IMR-90 (cell line): Measurements from ENCODE around the gene TLCD5. TPM values are rescaled to one million over a fixed set of nuclear protein-coding genes. Genes with fewer than 3 reads are reported as not detected.

Experiments used
- ATAC-seq: fragments of 200-7000 bp; cut with Tn5 transposase; 2 replicates; pipeline ENCODE4 v1.9.1; 2020; ENCODE audit warnings: low read depth, mild to moderate bottlenecking, moderate library complexity
- BruUV-seq: library from RNA; stranded (reverse); fragments of 400-500 nt; replicated peaks from 2 replicates; lab custom pipeline; 2021; lab: Mats Ljungman, UMichigan
- CTCF ChIA-PET: fragments of 300-600 bp; formaldehyde crosslinking; extraction: SDS; loops from one replicate; lab custom pipeline; 2021; ENCODE audit warnings: antibody characterized with exemption; lab: Yijun Ruan, JAX
- POLR2A ChIA-PET: fragments of 300-600 bp; sonication (Branson Sonifier 250); formaldehyde crosslinking; loops from one replicate; lab custom pipeline; 2022; ENCODE audit warnings: antibody characterized with exemption; ENCODE audit not compliant: unreplicated experiment; lab: Charles Lee
- DNase-seq: peaks from one replicate; pipeline ENCODE4 v3.0.0; 2013
- H2AFZ ChIP-seq: replicated peaks from 2 replicates; pipeline ENCODE3; 2013; ENCODE audit warnings: low read length, mild to moderate bottlenecking; ENCODE audit not compliant: poor library complexity
- H2AK5ac ChIP-seq: 2 replicates; pipeline ENCODE4 v1.6.1; 2013; ENCODE audit warnings: low read depth, low read length, inconsistent platforms
- H2AK9ac ChIP-seq: replicated peaks from 2 replicates; pipeline ENCODE3; 2013; ENCODE audit warnings: mild to moderate bottlenecking, low read depth, low read length, moderate library complexity; ENCODE audit not compliant: poor library complexity
- H2BK120ac ChIP-seq: 2 replicates; pipeline ENCODE4 v1.6.1; 2013; ENCODE audit warnings: low read depth, low read length, inconsistent platforms
- H2BK15ac ChIP-seq: 3 replicates; pipeline ENCODE4 v1.6.1; 2013; ENCODE audit warnings: low read depth, low read length, inconsistent platforms
- H2BK20ac ChIP-seq: 2 replicates; pipeline ENCODE4 v1.6.1; 2013; ENCODE audit warnings: low read depth, mild to moderate bottlenecking, inconsistent platforms, low read length, moderate library complexity
- H2BK5ac ChIP-seq: 2 replicates; pipeline ENCODE4 v1.6.1; 2013; ENCODE audit warnings: mild to moderate bottlenecking, low read depth, low read length, inconsistent platforms; ENCODE audit not compliant: poor library complexity, severe bottlenecking
- H3K14ac ChIP-seq: replicated peaks from 2 replicates; pipeline ENCODE4 v1.6.1; 2013; ENCODE audit warnings: low read depth, low read length, inconsistent platforms
- H3K18ac ChIP-seq: 2 replicates; pipeline ENCODE4 v1.6.1; 2013; ENCODE audit warnings: low read depth, low read length, control low read depth
- H3K23ac ChIP-seq: 2 replicates; pipeline ENCODE4 v1.6.1; 2013; ENCODE audit warnings: low read depth, low read length, inconsistent platforms
- H3K27ac ChIP-seq: 2 replicates; pipeline ENCODE4 v1.5.1; 2013; ENCODE audit warnings: mild to moderate bottlenecking, control low read depth, low read length; ENCODE audit not compliant: insufficient read depth
- H3K27me3 ChIP-seq: 2 replicates; pipeline ENCODE4 v1.6.1; 2013; ENCODE audit warnings: low read length; ENCODE audit not compliant: control insufficient read depth, insufficient read depth
- H3K36me3 ChIP-seq: 2 replicates; pipeline ENCODE4 v1.6.1; 2013; ENCODE audit warnings: low read length, mixed read lengths; ENCODE audit not compliant: control insufficient read depth, insufficient read depth
- H3K4ac ChIP-seq: 2 replicates; pipeline ENCODE4 v1.6.1; 2013; ENCODE audit warnings: low read depth, low read length, inconsistent platforms
- H3K4me1 ChIP-seq: 2 replicates; pipeline ENCODE4 v1.6.1; 2013; ENCODE audit warnings: low read length, mixed read lengths; ENCODE audit not compliant: control insufficient read depth, insufficient read depth
- H3K4me2 ChIP-seq: 2 replicates; pipeline ENCODE4 v1.6.1; 2013; ENCODE audit warnings: low read depth, mild to moderate bottlenecking, control low read depth, low read length, moderate library complexity
- H3K4me3 ChIP-seq: 2 replicates; pipeline ENCODE4 v1.5.1; 2013; ENCODE audit warnings: low read depth, mild to moderate bottlenecking, control low read depth, low read length, moderate library complexity; ENCODE audit not compliant: insufficient read depth
- H3K56ac ChIP-seq: 2 replicates; pipeline ENCODE4 v1.6.1; 2013; ENCODE audit warnings: low read length, inconsistent platforms; ENCODE audit not compliant: insufficient read depth; ENCODE audit errors: extremely low read depth
- H3K79me1 ChIP-seq, 2 experiments: 2 replicates each; pipeline ENCODE4 v1.6.1; 2013; ENCODE audit warnings: low read length in 2 of 2, inconsistent platforms in 1 of 2, low read depth in 1 of 2
- H3K9ac ChIP-seq: 2 replicates; pipeline ENCODE4 v1.6.1; 2013; ENCODE audit warnings: low read depth, low read length, control low read depth
- H3K9me1 ChIP-seq: 2 replicates; pipeline ENCODE4 v1.6.1; 2013; ENCODE audit warnings: low read length, inconsistent platforms; ENCODE audit not compliant: insufficient read depth
- H3K9me3 ChIP-seq: 2 replicates; pipeline ENCODE4 v1.6.1; 2013; ENCODE audit warnings: low read length; ENCODE audit not compliant: control insufficient read depth, insufficient read depth
- H4K20me1 ChIP-seq: 2 replicates; pipeline ENCODE4 v1.6.1; 2013; ENCODE audit warnings: low read length, inconsistent platforms; ENCODE audit not compliant: insufficient read depth
- H4K5ac ChIP-seq: 2 replicates; pipeline ENCODE4 v1.6.1; 2013; ENCODE audit warnings: mild to moderate bottlenecking, low read depth, low read length, control low read depth
- H4K8ac ChIP-seq, 2 experiments: 2 replicates each; pipeline ENCODE4 v1.6.1; 2013; ENCODE audit warnings: low read depth in 2 of 2, low read length in 2 of 2, control low read depth in 1 of 2, inconsistent platforms in 1 of 2
- H4K91ac ChIP-seq: 2 replicates; pipeline ENCODE4 v1.6.1; 2013; ENCODE audit warnings: low read depth, low read length, inconsistent platforms; ENCODE audit not compliant: insufficient read depth
- BHLHE40 ChIP-seq: fragments of 150-350 bp; IDR thresholded peaks from 2 replicates; pipeline ENCODE4 v1.6.1; 2016; ENCODE audit warnings: mild to moderate bottlenecking, low read depth, low read length
- CEBPB ChIP-seq: IDR thresholded peaks from 2 replicates; pipeline ENCODE4 v1.6.1; 2012; ENCODE audit warnings: low read depth, low read length, improper control_type of control experiment
- CHD1 ChIP-seq: IDR thresholded peaks from 2 replicates; pipeline ENCODE4 v1.6.1; 2012; ENCODE audit warnings: low read depth, low read length, improper control_type of control experiment
- FOS ChIP-seq: fragments of 150-350 bp; IDR thresholded peaks from 2 replicates; pipeline ENCODE4 v1.6.1; 2016; ENCODE audit warnings: low read depth, low read length
- MAZ ChIP-seq: IDR thresholded peaks from 2 replicates; pipeline ENCODE4 v1.6.1; 2012; ENCODE audit warnings: low read depth, mild to moderate bottlenecking, low read length, improper control_type of control experiment, moderate library complexity, borderline replicate concordance
- MXI1 ChIP-seq: IDR thresholded peaks from 2 replicates; pipeline ENCODE4 v1.6.1; 2012; ENCODE audit warnings: low read depth, mild to moderate bottlenecking, low read length, moderate library complexity, borderline replicate concordance
- NFE2L2 ChIP-seq: fragments of 150-350 bp; IDR thresholded peaks from 2 replicates; pipeline ENCODE4 v1.6.1; 2016; ENCODE audit warnings: low read depth, mild to moderate bottlenecking, low read length
- POLR2A ChIP-seq: IDR thresholded peaks from 2 replicates; pipeline ENCODE4 v1.6.1; 2012; ENCODE audit warnings: mild to moderate bottlenecking, low read depth, low read length
- RAD21 ChIP-seq: IDR thresholded peaks from 2 replicates; pipeline ENCODE4 v1.6.1; 2012; ENCODE audit warnings: low read length, improper control_type of control experiment
- RCOR1 ChIP-seq: IDR thresholded peaks from 2 replicates; pipeline ENCODE4 v1.6.1; 2012; ENCODE audit warnings: mild to moderate bottlenecking, low read length, improper control_type of control experiment; ENCODE audit not compliant: insufficient replicate concordance
- RFX5 ChIP-seq: IDR thresholded peaks from 2 replicates; pipeline ENCODE4 v1.8.0; 2012; ENCODE audit warnings: low read depth, mild to moderate bottlenecking, low read length, moderate library complexity
- SMC3 ChIP-seq: fragments of 150-350 bp; IDR thresholded peaks from 2 replicates; pipeline ENCODE4 v1.6.1; 2016; ENCODE audit warnings: low read depth, mild to moderate bottlenecking, antibody characterized with exemption, low read length, moderate library complexity
- WGBS, 2 experiments: methylation state at CpG; one replicate each; pipeline versions ENCODE4 v1.1.5 to v1.1.7; 2013; ENCODE audit warnings: missing lambda C conversion rate in 2 of 2; ENCODE audit not compliant: insufficient read length in 1 of 2; ENCODE audit errors: extremely low coverage in 2 of 2; 5-methylcytosine and 5-hydroxymethylcytosine counted together
- dilution Hi-C: fragments of 300-500 bp; cut with HindIII; formaldehyde crosslinking; loops from one replicate; pipeline ENCODE4 v1.14.3; 2018; ENCODE audit warnings: low sequenced_read_pairs; ENCODE audit not compliant: unreplicated experiment
- in situ Hi-C: fragments of 300-500 bp; cut with MboI; formaldehyde crosslinking; loops from 3 replicates; pipeline ENCODE4 v1.14.3; 2019; ENCODE audit warnings: low sequenced_read_pairs, inconsistent platforms, mixed read lengths
- intact Hi-C: fragments of 100-400 bp; cut with micrococcal nuclease; formaldehyde crosslinking; loops from 2 replicates; pipeline ENCODE4 v1.10.0; 2022
- polyA plus RNA-seq, 3 experiments: library from polyadenylated mRNA; depleted of rRNA; stranded (reverse); fragments of >200 nt; gene quantifications; 2 replicates each; pipeline ENCODE4 v1.2.3, GENCODE V29; 2012; ENCODE audit warnings: low replicate concordance in 1 of 3
- total RNA-seq: library from RNA; depleted of rRNA; stranded (reverse); fragments of >200 nt; gene quantifications from 2 replicates; pipeline ENCODE4 v1.2.3, GENCODE V29; 2012
- TF ChIP-seq, protein P1 (sequence below): fragments of 150-350 bp; IDR thresholded peaks from 2 replicates; pipeline ENCODE4 v1.6.1; 2016; ENCODE audit warnings: low read depth, mild to moderate bottlenecking, low read length, moderate library complexity, borderline replicate concordance
- TF ChIP-seq, protein P2 (sequence below): fragments of 150-350 bp; IDR thresholded peaks from 2 replicates; pipeline ENCODE4 v1.6.1; 2017; ENCODE audit warnings: mild to moderate bottlenecking, antibody characterized with exemption, low read length, low read depth
- TF ChIP-seq, protein P3 (sequence below): conservative IDR thresholded peaks from 2 replicates; pipeline ENCODE4 v1.5.1; 2012; ENCODE audit warnings: mild to moderate bottlenecking, low read depth, low read length, improper control_type of control experiment

The TLCD5 gene
- total and polyA plus RNA-seq, 2 of the 4 experiments (the other 2 are of a cell fraction), result 9.5 to 11.5 TPM

DNA sequence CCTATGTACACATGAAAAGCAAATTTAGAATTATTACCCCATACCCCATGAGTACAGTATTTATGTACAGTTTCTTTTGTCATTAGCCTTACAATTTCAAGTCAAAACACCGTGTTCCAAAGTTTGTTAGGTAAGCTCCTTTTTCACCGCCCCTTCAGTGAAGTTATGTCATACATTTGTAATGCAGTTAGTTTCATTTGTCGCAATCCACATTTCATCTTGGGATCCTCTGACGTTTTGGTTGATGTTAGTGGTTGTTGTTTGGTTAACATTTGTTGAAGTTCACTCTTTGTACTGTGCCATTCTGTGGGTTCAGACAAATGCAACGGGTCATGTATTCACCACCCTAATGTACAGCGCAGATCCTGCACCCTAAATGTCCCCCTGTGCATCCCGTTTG lies 56.3 kb downstream of the TLCD5 start:
- POLR2A ChIA-PET, result no interaction called here

More for the DNA sequence above, 56.3 kb downstream of the TLCD5 start:
- H3K4me2 ChIP-seq, result peak overlapping the region; percentile 9; the same call in 1 of the 2 replicates
- no peak overlapping the region for H4K8ac ChIP-seq
- H3K4ac ChIP-seq, result no peak overlapping the region
- no peak overlapping the region for H3K4me3 ChIP-seq
- no peak overlapping the region for H2BK20ac ChIP-seq
- peak overlapping the region; percentile 53; the same call in 1 of the 2 replicates for H3K14ac ChIP-seq
- no peak overlapping the region for H2AK5ac ChIP-seq
- no peaks in the 10 kb centered on the region for H3K27me3 ChIP-seq
- H3K23ac ChIP-seq, result no peak overlapping the region
- H3K9me3 ChIP-seq, result peaks cover 3% of the 10 kb centered on the region
- H3K9ac ChIP-seq, result no peak overlapping the region
- CTCF ChIA-PET, result no interaction called here
- no peak overlapping the region for H2BK15ac ChIP-seq
- BruUV-seq, result no TSS peak
- no peak overlapping the region for H2AK9ac ChIP-seq
- intact Hi-C loops, result no loop called here
- TF ChIP-seq FOS (no peak), MAZ (no peak), RFX5 (no peak), SMC3 (no peak), MXI1 (no peak), RAD21 (no peak), CEBPB (no peak), NFE2L2 (no peak), BHLHE40 (no peak), RCOR1 (no peak), CHD1 (no peak), POLR2A (no peak)
- TF ChIP-seq, protein P1, sequence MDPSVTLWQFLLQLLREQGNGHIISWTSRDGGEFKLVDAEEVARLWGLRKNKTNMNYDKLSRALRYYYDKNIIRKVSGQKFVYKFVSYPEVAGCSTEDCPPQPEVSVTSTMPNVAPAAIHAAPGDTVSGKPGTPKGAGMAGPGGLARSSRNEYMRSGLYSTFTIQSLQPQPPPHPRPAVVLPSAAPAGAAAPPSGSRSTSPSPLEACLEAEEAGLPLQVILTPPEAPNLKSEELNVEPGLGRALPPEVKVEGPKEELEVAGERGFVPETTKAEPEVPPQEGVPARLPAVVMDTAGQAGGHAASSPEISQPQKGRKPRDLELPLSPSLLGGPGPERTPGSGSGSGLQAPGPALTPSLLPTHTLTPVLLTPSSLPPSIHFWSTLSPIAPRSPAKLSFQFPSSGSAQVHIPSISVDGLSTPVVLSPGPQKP, result no peak
- TF ChIP-seq, protein P2, sequence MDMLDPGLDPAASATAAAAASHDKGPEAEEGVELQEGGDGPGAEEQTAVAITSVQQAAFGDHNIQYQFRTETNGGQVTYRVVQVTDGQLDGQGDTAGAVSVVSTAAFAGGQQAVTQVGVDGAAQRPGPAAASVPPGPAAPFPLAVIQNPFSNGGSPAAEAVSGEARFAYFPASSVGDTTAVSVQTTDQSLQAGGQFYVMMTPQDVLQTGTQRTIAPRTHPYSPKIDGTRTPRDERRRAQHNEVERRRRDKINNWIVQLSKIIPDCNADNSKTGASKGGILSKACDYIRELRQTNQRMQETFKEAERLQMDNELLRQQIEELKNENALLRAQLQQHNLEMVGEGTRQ, result no peak
- TF ChIP-seq, protein P3, sequence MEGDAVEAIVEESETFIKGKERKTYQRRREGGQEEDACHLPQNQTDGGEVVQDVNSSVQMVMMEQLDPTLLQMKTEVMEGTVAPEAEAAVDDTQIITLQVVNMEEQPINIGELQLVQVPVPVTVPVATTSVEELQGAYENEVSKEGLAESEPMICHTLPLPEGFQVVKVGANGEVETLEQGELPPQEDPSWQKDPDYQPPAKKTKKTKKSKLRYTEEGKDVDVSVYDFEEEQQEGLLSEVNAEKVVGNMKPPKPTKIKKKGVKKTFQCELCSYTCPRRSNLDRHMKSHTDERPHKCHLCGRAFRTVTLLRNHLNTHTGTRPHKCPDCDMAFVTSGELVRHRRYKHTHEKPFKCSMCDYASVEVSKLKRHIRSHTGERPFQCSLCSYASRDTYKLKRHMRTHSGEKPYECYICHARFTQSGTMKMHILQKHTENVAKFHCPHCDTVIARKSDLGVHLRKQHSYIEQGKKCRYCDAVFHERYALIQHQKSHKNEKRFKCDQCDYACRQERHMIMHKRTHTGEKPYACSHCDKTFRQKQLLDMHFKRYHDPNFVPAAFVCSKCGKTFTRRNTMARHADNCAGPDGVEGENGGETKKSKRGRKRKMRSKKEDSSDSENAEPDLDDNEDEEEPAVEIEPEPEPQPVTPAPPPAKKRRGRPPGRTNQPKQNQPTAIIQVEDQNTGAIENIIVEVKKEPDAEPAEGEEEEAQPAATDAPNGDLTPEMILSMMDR, result no peak
- H3K56ac ChIP-seq, result no peak overlapping the region
- in situ Hi-C loops, result no loop called here
- H4K91ac ChIP-seq, result no peak overlapping the region
- dilution Hi-C loops, result no loop called here
- H3K9me1 ChIP-seq, result peaks cover 9% of the 10 kb centered on the region
- no peak overlapping the region for H2BK120ac ChIP-seq
- peaks cover 6 to 68% of the 10 kb centered on the region in 2 experiments; a peak in 2 of 4 replicates for H3K79me1 ChIP-seq
- peak overlapping the region; percentile 10; the same call in 1 of the 2 replicates for H4K5ac ChIP-seq
- H2AFZ ChIP-seq, result no peak overlapping the region
- ATAC-seq (no peak), DNase-seq (no peak)
- no peaks in the 10 kb centered on the region for H3K36me3 ChIP-seq
- 100% methylated on average over 1 of the region's 7 CpGs; no CpG with 5 or more reads in 1 of the 2 experiments for WGBS, 2 experiments
- H3K27ac ChIP-seq, result 0 out of 2 replicates have a peak overlapping the region, but pooled peaks have one; percentile 1
- H4K20me1 ChIP-seq, result peaks cover 83% of the 10 kb centered on the region; the same call in 1 of the 2 replicates
- H3K4me1 ChIP-seq, result peaks cover 14% of the 10 kb centered on the region
- H3K18ac ChIP-seq, result peak overlapping the region; percentile 2; the same call in 1 of the 2 replicates
- peak overlapping the region; percentile 15 for H2BK5ac ChIP-seq
